SU-DHL-6 (cell line): ENCODE measurements around the gene ACOT11.

Source experiments
- CTCF ChIP-seq: fragments of 200-600 bp; sonication (generic); IDR thresholded peaks from one replicate; pipeline ENCODE4 v1.5.1; 2017; ENCODE audit warnings: antibody characterized with exemption, mild to moderate bottlenecking, low read length, moderate library complexity; ENCODE audit not compliant: insufficient read depth, poor library complexity, severe bottlenecking
- EZH2phosphoT487 ChIP-seq: fragments of 200-600 bp; sonication (generic), shearing (Covaris generic); conservative IDR thresholded peaks from 2 replicates; pipeline ENCODE4 v1.6.1; 2018; ENCODE audit warnings: mild to moderate bottlenecking, antibody characterized with exemption, low read length, moderate library complexity, mixed read lengths

DNA sequence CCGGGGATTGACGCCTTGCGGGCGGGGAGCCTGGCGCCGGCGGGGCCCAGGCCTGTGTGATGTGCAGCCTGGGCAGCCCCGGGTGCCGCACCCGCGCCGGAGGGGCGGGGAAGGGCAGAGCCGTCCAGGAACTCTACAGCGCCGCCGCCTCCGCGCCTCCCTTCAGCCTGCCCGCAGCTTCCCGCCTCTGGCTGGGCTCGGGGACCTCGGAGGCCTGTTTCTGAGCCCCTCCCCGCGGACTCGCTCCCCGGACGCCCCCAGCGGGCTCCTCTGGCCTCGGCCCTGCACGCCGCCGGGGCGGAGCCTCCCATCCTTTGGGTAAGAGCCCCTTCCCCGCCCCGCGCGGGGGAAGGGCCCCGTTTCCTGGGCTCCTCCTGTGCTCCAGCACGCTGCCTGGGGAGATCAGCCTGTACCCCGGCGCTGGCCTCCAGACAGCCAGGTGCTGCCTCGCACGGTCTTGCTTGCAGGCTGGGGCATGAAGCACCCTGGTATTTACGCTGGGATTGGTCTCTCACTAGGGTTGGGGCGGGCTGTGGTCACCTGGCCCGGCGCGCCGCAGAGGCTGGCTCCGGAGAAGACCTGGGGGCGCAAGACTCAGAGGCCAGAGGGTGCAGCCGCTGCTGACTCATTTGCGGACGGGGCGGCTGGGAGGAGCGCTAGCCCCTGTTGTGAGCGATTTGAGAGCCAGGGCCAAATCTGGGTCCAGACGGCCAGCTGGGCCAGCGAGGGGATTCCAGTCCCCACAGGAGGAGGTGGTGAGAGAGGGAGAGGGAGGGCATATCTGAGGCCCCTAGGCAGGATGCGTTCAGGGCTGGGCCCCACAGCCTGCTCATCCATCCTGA is 5.7 kb upstream of the ACOT11 start:
- TF ChIP-seq CTCF (no peak), EZH2phosphoT487 (no peak)
